ENCODE data around the gene ATP6V0A1. TPM values are rescaled to one million over a fixed set of nuclear protein-coding genes. Genes with fewer than 3 reads are reported as not detected.

ATP6V0A1 gene
- total and polyA plus RNA-seq, 2 experiments from 2014 or later: 23.9 to 42.3 TPM

DNA sequence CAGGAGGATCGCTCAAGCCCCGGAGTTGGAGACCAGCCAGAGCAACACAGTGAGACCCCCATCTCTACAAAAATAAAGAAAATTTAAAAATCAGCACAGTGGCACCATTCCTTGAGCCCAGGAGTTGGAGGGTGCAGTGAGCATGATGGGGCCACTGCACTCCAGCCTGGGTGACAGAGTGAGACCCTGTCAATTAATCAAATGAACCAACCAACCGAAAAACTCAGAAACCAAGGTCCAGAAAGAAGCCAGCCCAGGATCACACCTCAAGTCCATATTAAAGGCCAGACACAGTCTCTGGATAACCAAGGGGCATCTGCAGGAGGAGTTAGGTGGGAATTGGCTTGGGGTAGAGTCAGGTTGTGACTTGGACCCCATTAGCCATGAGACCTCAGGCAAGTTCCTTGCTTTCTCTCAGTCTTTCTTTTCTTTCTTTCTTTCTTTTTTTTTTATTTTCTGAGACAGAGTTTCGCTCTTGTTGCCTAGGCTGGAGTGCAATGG lies 96.5 kb downstream of the ATP6V0A1 start:
- no peaks in the 10 kb centered on the region for H4K20me1 ChIP-seq (replicated peaks; ENCODE audit: insufficient read depth)
- H3K27me3 ChIP-seq (ENCODE audit: insufficient read depth): no peaks in the 10 kb centered on the region
- no peaks in the 10 kb centered on the region for H3K9me3 Mint-ChIP-seq
- peaks cover 21% of the 10 kb centered on the region for H3K27me3 Mint-ChIP-seq (ENCODE audit: insufficient read depth, low read depth, poor library complexity)
- peak overlapping the region; percentile 87 for H3K4me3 Mint-ChIP-seq
- peak overlapping the region; percentile 93 for H3K4me3 ChIP-seq
- no peak overlapping the region for H3K27ac ChIP-seq (ENCODE audit: low read depth)
- no peaks in the 10 kb centered on the region; the same call in 2 of the 3 replicates for H3K36me3 Mint-ChIP-seq (ENCODE audit: low read depth)
- H2AFZ ChIP-seq: peak overlapping the region; percentile 95
- no peaks in the 10 kb centered on the region for H3K36me3 ChIP-seq (ENCODE audit: insufficient read depth)
- TF ChIP-seq ZNF462 (CRISPR knock-in tag; IDR thresholded peaks at IDR 0.05) (no peak), STAT1 (IDR thresholded peaks at IDR 0.05; ENCODE audit: unreplicated experiment) (no peak), POLR2AphosphoS5 (IDR thresholded peaks at IDR 0.05; ENCODE audit: low read depth) (no peak), ZNF331 (CRISPR knock-in tag; IDR thresholded peaks at IDR 0.05; ENCODE audit: low read depth) (no peak), EZH2 (IDR thresholded peaks at IDR 0.05; ENCODE audit: low read depth, unreplicated experiment) (no peak), ZNF114 (CRISPR knock-in tag; IDR thresholded peaks at IDR 0.05) (no peak), JUNB (IDR thresholded peaks at IDR 0.05; ENCODE audit: unreplicated experiment) (no peak), EZH2phosphoT487 (IDR thresholded peaks at IDR 0.05; ENCODE audit: unreplicated experiment) (no peak), CREB1 (CRISPR knock-in tag; IDR thresholded peaks at IDR 0.05; ENCODE audit: low read depth) (no peak)
- TF ChIP-seq, protein P1, sequence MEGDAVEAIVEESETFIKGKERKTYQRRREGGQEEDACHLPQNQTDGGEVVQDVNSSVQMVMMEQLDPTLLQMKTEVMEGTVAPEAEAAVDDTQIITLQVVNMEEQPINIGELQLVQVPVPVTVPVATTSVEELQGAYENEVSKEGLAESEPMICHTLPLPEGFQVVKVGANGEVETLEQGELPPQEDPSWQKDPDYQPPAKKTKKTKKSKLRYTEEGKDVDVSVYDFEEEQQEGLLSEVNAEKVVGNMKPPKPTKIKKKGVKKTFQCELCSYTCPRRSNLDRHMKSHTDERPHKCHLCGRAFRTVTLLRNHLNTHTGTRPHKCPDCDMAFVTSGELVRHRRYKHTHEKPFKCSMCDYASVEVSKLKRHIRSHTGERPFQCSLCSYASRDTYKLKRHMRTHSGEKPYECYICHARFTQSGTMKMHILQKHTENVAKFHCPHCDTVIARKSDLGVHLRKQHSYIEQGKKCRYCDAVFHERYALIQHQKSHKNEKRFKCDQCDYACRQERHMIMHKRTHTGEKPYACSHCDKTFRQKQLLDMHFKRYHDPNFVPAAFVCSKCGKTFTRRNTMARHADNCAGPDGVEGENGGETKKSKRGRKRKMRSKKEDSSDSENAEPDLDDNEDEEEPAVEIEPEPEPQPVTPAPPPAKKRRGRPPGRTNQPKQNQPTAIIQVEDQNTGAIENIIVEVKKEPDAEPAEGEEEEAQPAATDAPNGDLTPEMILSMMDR (conservative IDR thresholded peaks at IDR 0.05; ENCODE audit: low read depth in 2 of 2): no peak
- TF ChIP-seq, protein P2, sequence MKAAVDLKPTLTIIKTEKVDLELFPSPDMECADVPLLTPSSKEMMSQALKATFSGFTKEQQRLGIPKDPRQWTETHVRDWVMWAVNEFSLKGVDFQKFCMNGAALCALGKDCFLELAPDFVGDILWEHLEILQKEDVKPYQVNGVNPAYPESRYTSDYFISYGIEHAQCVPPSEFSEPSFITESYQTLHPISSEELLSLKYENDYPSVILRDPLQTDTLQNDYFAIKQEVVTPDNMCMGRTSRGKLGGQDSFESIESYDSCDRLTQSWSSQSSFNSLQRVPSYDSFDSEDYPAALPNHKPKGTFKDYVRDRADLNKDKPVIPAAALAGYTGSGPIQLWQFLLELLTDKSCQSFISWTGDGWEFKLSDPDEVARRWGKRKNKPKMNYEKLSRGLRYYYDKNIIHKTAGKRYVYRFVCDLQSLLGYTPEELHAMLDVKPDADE (IDR thresholded peaks at IDR 0.05): no peak
- ATAC-seq (no peak), DNase-seq (ENCODE audit: low spot score) (no peak)
- no peak overlapping the region for H3K27ac Mint-ChIP-seq
- H3K4me1 Mint-ChIP-seq: peaks cover 16% of the 10 kb centered on the region
- H3F3A ChIP-seq (replicated peaks; ENCODE audit: low read depth): no peaks in the 10 kb centered on the region; the same call in none of the 2 replicates
- no peaks in the 10 kb centered on the region for H3K79me2 ChIP-seq (replicated peaks; ENCODE audit: insufficient read depth)
- H3K9me2 ChIP-seq (ENCODE audit: insufficient read depth): no peaks in the 10 kb centered on the region
- H3K4me1 ChIP-seq (ENCODE audit: insufficient read depth): peaks cover 8% of the 10 kb centered on the region; the same call in 1 of the 2 replicates
- H3K4me2 ChIP-seq: peak overlapping the region; percentile 92

Data from GM23338 (cell line).